ENCODE measurements around the gene SLC22A23.

The SLC22A23 gene

DNA sequence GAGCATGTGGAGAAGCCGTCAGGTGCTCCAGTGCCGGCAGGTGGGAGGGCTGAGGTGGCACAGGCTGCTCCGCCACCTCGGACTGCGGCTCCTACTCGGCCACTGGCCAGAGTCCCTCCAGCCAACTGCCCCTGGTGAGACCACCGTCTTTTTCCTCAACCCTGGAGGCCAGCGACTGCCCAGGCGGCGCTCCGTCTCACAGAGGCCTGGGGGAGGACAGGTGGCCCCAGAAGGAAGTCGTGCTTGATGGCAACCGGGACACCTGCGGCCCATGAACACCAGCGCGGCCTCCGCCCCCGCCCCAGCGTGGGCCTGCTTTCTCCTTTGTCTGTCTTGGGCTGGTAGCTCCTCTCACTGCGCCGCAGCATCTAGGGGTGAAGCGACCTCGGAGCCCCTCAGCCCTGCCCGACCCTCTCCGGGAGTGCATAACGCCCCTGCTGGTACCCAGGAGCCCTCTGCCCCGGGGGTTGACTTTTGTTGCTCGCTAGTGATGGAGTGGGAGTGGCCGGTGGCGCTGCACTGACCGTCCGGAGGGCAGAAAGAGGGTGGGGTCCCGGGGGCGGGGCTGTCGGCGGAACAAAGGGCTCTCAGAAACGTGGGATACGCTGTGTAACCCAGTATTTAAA is 228.7 kb downstream of the SLC22A23 start:
- H3K27ac Mint-ChIP-seq, result no peak overlapping the region
- intact Hi-C loops (cut with micrococcal nuclease), result no loop called here
- H3K4me1 Mint-ChIP-seq (ENCODE audit: low read depth), result peaks cover 49% of the 10 kb centered on the region
- H3K27me3 Mint-ChIP-seq, result peaks cover 90% of the 10 kb centered on the region
- H3K4me3 Mint-ChIP-seq, result no peak overlapping the region
- no peaks in the 10 kb centered on the region for H3K36me3 Mint-ChIP-seq (ENCODE audit: low read depth)
- H3K9me3 Mint-ChIP-seq, result no peaks in the 10 kb centered on the region

DNA sequence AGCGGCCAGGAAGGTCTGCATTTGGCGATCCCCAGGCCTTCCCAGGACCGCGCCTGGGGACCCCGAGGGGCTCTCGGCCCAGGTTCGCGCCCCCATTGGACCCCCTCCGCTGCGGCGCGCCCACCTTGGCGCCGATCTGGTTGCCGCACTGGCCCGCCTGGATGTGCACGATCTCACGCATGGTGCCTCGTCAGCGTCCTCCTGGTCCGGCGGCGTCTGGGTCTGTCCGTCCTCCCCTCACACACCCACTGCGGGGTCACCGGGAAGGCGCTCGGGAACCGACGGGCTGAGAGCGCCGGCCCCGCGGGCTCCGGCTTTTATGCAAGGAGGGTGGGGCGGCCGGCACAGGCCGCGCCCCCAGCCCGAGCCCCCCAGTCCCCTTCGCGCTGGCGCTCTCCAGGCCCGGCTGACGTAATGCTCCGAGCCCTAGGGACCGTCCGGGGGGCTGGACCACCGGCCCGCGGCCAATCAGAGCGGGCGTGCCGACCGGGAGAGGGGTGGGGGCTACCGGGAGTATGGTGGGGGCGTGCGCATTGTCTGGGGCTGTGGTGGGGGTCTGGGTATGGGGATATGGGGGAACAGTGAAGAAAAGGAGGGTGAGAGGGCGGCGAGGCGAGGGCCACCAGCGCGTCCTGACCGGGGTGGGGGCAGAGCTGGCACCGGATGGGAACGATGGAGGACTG is 229.3 kb downstream of the SLC22A23 start, which contains the start of gene TUBB2B:
Gene TUBB2B, minus strand, starts transcription at position 291 of the 683 bp plus-strand sequence. Its CDS starts 110 bp downstream, at position 181.
- peak within 1 kb of the TSS; percentile 71 for H3K4me3 Mint-ChIP-seq
- H3K4me1 Mint-ChIP-seq (ENCODE audit: low read depth), result peaks cover 49% of the 10 kb centered on the region
- H3K36me3 Mint-ChIP-seq (ENCODE audit: low read depth), result no peaks in the 10 kb centered on the region
- no peaks in the 10 kb centered on the region for H3K9me3 Mint-ChIP-seq
- intact Hi-C loops (cut with micrococcal nuclease), result no loop called here
- H3K27me3 Mint-ChIP-seq, result peaks cover 86% of the 10 kb centered on the region
- H3K27ac Mint-ChIP-seq, result peak within 1 kb of the TSS; percentile 31

DNA sequence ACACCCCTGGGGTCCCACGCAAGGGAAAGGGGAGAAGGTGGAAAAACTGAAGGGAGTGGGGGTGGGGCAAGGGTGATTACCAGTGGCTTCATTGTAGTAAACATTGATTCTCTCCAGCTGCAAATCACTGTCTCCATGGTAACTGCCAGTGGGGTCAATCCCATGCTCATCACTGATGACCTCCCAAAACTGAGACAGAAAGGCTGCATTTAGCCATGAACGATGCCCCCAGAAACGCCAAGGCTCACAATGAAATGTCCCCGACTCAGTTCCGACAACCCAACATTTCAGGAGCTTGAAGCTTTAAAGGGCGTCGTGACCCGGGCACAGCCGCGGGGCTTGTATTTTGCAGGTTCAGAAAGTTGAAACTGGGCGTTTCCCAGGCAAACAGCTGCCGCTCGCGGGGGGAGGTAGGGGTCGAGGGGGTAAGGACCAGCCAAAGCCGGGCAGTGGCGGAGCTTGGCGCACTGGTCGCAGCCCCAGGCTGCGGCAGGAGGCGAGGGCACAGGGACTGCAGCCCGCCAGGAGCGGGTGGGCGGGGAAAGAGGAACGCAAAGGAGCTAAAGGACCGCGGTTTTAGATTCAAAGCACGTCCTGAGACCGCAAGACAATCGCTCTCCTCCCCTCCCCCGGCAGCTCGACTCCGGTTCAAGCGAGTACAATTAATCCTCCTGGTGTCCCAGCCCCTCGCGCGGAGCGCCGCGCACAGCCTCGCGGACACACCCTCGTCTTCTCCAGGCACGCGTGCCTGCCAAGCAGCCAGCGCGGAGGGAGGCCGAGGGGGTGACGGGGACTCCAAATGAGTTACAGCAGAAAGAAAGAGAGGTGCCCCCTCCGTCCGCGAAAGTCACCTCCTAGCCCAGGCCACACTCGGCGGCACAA is 230.1 kb downstream of the SLC22A23 start:
- Mint-ChIP-seq H3K27me3 (peaks cover 86% of the 10 kb centered on the region), H3K36me3 (ENCODE audit: low read depth) (no peaks in the 10 kb centered on the region), H3K27ac (peak overlapping the region; percentile 31), H3K9me3 (no peaks in the 10 kb centered on the region), H3K4me3 (peak overlapping the region; percentile 71), H3K4me1 (ENCODE audit: low read depth) (peaks cover 47% of the 10 kb centered on the region)
- intact Hi-C loops (cut with micrococcal nuclease), result no loop called here

DNA sequence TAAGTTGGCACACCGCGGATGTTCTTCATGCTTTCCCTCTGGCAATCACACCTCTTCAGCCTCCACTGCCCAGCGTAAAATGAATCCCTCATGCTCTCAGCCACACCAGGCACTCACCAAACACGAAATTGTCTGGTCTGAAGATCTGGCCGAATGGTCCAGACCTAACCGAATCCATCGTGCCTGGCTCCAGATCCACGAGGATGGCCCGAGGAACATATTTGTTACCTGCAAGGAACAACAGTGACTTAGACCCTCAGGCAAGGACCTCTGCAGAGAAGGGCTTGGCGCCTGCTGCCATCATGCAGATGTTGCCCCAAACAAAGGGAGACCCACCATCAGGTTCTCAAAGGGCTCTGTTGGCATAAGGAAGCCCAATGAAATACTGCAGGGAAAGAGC is 230.8 kb downstream of the SLC22A23 start:
- Mint-ChIP-seq H3K9me3 (no peaks in the 10 kb centered on the region), H3K4me1 (ENCODE audit: low read depth) (peaks cover 47% of the 10 kb centered on the region), H3K4me3 (no peak overlapping the region), H3K36me3 (ENCODE audit: low read depth) (no peaks in the 10 kb centered on the region), H3K27ac (no peak overlapping the region), H3K27me3 (peaks cover 81% of the 10 kb centered on the region)
- intact Hi-C loops (cut with micrococcal nuclease), result no loop called here

DNA sequence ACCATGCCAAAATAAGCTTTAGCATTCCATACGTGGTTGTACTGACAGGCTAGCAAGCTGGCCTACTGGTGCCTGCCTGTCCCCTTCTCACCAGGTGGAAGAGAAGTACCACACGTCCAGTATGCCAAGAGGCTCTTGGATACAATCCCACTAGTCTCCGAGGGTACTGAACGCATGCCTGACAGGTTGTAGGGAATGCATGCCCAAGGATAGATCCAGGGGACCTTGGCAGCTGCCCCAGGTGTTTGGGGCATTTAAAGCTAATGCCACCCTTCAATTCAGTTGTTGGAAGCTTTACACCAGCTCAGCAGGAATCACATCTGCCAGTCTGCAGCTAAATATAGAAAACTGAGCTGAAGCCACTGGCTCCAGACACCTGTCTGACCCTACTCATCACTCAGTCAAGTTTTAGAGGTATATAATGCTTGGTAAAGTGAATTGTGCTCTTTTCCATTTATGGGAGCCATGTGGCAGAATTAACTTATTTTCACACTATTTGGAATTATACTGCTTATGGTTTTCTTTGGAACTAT is 234.3 kb downstream of the SLC22A23 start:
- Mint-ChIP-seq H3K9me3 (no peaks in the 10 kb centered on the region), H3K27me3 (peaks cover 76% of the 10 kb centered on the region), H3K4me3 (no peak overlapping the region), H3K36me3 (ENCODE audit: low read depth) (no peaks in the 10 kb centered on the region), H3K27ac (no peak overlapping the region), H3K4me1 (ENCODE audit: low read depth) (peaks cover 30% of the 10 kb centered on the region)
- intact Hi-C loops (cut with micrococcal nuclease), result no loop called here

DNA sequence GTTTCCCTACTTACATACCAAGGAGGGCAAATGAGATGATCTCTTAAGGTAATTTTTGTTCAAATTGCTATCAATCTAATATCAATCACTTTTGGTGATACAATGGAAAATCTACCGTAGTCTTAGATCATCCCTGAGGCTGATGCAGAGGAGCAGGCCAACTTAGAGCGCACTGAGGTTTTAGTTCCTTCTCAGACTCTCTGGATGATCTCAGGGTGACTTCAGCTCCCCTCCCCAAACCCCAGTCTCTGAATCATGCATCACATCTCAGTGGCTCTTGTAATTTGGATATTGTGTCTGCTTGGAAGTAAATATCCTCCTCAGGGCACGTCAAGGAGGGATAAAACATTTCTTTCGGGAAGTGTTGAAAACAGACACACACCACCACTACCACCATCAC is 235.3 kb downstream of the SLC22A23 start:
- Mint-ChIP-seq H3K4me3 (no peak overlapping the region), H3K9me3 (no peaks in the 10 kb centered on the region), H3K36me3 (ENCODE audit: low read depth) (no peaks in the 10 kb centered on the region), H3K4me1 (ENCODE audit: low read depth) (peaks cover 20% of the 10 kb centered on the region), H3K27me3 (peaks cover 69% of the 10 kb centered on the region), H3K27ac (no peak overlapping the region)
- intact Hi-C loops (cut with micrococcal nuclease), result no loop called here

DNA sequence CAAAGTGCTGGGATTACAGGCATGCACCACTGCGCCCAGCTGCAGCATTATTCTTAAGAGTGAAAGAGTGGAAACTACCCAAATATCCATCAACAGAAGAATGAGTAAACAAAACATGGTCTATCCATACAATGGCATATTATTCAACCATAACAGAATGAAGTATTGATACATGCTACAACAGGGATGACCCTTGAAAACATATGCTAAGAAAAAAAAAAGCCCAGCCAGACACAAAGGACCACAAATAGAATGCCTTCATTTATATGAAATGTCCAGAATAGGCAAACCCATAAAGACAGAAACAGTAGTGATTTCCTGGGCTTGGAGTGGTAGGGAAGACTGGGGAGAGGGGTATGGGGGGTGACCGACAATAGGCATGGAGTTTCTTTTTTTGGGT is 236.5 kb downstream of the SLC22A23 start:
- Mint-ChIP-seq H3K4me3 (no peak overlapping the region), H3K27ac (no peak overlapping the region), H3K9me3 (no peaks in the 10 kb centered on the region), H3K27me3 (peaks cover 61% of the 10 kb centered on the region), H3K4me1 (ENCODE audit: low read depth) (peaks cover 18% of the 10 kb centered on the region), H3K36me3 (ENCODE audit: low read depth) (no peaks in the 10 kb centered on the region)
- intact Hi-C loops (cut with micrococcal nuclease), result no loop called here
